Measurements from ENCODE around the gene CLDN16. TPM values are rescaled to one million over a fixed set of nuclear protein-coding genes. Genes with fewer than 3 reads are reported as not detected.

The CLDN16 gene
- polyA plus RNA-seq, 2 of the 4 experiments (the other 2 are of a cell fraction), result 0.21 to 0.66 TPM

DNA sequence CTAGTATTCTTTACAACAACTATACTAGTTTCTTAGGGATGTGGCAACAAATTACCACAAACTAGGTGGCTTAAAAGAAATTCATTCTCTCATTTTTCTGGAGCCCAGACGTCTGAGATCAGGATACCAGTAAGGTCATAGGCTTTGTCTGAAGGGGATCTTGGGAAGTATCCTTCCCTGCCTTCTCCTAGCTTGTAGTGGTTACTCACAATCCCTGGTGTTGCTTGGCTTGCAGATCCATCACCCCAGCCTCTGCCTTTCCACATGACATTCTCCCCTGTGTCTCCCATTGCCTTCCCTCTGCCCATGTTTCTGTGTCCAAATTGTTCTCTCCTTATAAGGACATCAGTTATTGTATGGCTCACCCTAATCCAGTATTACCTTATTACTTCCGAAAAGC, 41.4 kb upstream of the CLDN16 start (continued):
- no peak for TF ChIP-seq E2F6 (IDR thresholded peaks at IDR 0.05; ENCODE audit: borderline replicate concordance, low read depth)
- no peak for TF ChIP-seq JUNB (IDR thresholded peaks at IDR 0.05)
- no peak for TF ChIP-seq FOSL2 (IDR thresholded peaks at IDR 0.05)
- no peak for TF ChIP-seq FOSL2 (CRISPR knock-in tag; IDR thresholded peaks at IDR 0.05)

- no peaks in the 10 kb centered on the region for H3K4me1 ChIP-seq
- no peak overlapping the region for H3K4me2 ChIP-seq
- DNase-seq (ENCODE audit: low read depth in 1 of 2, low spot score in 1 of 2), result no peak
- no peaks in the 10 kb centered on the region for H3K9me3 ChIP-seq
- H3K4me3 ChIP-seq, result no peak overlapping the region
- no peak for FAIRE-seq
- ChIA-PET CTCF (interaction anchor here (0.5 to 2.2 kb wide), 4 partner anchors 16 to 344 kb away, joined by 3 to 8 read pairs (median 4); partner anchors contain the start of gene CLDN1), POLR2A (no interaction called here)
- WGBS (ENCODE audit: missing lambda C conversion rate), result 96% methylated on average over 1 of the region's 1 CpG
- ATAC-seq, result no peak
- TF ChIP-seq, protein P1, sequence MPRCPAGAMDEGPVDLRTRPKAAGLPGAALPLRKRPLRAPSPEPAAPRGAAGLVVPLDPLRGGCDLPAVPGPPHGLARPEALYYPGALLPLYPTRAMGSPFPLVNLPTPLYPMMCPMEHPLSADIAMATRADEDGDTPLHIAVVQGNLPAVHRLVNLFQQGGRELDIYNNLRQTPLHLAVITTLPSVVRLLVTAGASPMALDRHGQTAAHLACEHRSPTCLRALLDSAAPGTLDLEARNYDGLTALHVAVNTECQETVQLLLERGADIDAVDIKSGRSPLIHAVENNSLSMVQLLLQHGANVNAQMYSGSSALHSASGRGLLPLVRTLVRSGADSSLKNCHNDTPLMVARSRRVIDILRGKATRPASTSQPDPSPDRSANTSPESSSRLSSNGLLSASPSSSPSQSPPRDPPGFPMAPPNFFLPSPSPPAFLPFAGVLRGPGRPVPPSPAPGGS (IDR thresholded peaks at IDR 0.05), result no peak
- peak; percentile 95 for TF ChIP-seq MAFK (IDR thresholded peaks at IDR 0.05; ENCODE audit: partially characterized antibody)
- no peak overlapping the region for H3K27ac ChIP-seq
Measured at GRCh38 chr3:190352861-190353457, 35.0 kb upstream of the CLDN16 start.

GRCh38 chr3:190356246-190356645, 31.7 kb upstream of the CLDN16 start:
- ChIA-PET CTCF (no interaction called here), POLR2A (no interaction called here)
- ATAC-seq (no peak), DNase-seq (ENCODE audit: low read depth in 1 of 2, low spot score in 1 of 2) (no peak), FAIRE-seq (no peak)
- no peaks in the 10 kb centered on the region for H3K9me3 ChIP-seq
- TF ChIP-seq ZC3H11A (IDR thresholded peaks at IDR 0.05) (no peak), EP300 (IDR thresholded peaks at IDR 0.05) (no peak), CTCF (IDR thresholded peaks at IDR 0.05) (no peak), MAFK (IDR thresholded peaks at IDR 0.05; ENCODE audit: partially characterized antibody) (no peak), GATA3 (IDR thresholded peaks at IDR 0.05; ENCODE audit: borderline replicate concordance) (no peak), RNF2 (IDR thresholded peaks at IDR 0.05; ENCODE audit: borderline replicate concordance, low read depth) (no peak), RARB (CRISPR knock-in tag; IDR thresholded peaks at IDR 0.05) (no peak), NPAS2 (CRISPR knock-in tag; IDR thresholded peaks at IDR 0.05; ENCODE audit: borderline replicate concordance) (no peak), NFE2L2 (conservative IDR thresholded peaks at IDR 0.05; ENCODE audit: low read length) (no peak), KDM1A (IDR thresholded peaks at IDR 0.05; ENCODE audit: low read depth) (no peak), SMC3 (IDR thresholded peaks at IDR 0.05) (no peak), PHF8 (IDR thresholded peaks at IDR 0.05; ENCODE audit: borderline replicate concordance, low read depth) (no peak), ZFP36 (IDR thresholded peaks at IDR 0.05; ENCODE audit: borderline replicate concordance, partially characterized antibody) (no peak)
- TF ChIP-seq, protein P2, sequence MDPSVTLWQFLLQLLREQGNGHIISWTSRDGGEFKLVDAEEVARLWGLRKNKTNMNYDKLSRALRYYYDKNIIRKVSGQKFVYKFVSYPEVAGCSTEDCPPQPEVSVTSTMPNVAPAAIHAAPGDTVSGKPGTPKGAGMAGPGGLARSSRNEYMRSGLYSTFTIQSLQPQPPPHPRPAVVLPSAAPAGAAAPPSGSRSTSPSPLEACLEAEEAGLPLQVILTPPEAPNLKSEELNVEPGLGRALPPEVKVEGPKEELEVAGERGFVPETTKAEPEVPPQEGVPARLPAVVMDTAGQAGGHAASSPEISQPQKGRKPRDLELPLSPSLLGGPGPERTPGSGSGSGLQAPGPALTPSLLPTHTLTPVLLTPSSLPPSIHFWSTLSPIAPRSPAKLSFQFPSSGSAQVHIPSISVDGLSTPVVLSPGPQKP (IDR thresholded peaks at IDR 0.05; ENCODE audit: low read depth, low read length), result no peak
- TF ChIP-seq, protein P3, sequence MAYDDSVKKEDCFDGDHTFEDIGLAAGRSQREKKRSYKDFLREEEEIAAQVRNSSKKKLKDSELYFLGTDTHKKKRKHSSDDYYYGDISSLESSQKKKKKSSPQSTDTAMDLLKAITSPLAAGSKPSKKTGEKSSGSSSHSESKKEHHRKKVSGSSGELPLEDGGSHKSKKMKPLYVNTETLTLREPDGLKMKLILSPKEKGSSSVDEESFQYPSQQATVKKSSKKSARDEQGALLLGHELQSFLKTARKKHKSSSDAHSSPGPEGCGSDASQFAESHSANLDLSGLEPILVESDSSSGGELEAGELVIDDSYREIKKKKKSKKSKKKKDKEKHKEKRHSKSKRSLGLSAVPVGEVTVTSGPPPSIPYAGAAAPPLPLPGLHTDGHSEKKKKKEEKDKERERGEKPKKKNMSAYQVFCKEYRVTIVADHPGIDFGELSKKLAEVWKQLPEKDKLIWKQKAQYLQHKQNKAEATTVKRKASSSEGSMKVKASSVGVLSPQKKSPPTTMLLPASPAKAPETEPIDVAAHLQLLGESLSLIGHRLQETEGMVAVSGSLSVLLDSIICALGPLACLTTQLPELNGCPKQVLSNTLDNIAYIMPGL (CRISPR knock-in tag; IDR thresholded peaks at IDR 0.05; ENCODE audit: borderline replicate concordance), result no peak
- H3K4me1 ChIP-seq, result no peaks in the 10 kb centered on the region; the same call in 2 of the 3 replicates
- H3K4me2 ChIP-seq, result no peak overlapping the region
- no peak overlapping the region for H3K4me3 ChIP-seq
- H3K27ac ChIP-seq, result no peak overlapping the region
